Ishikawa (cell line): ENCODE measurements around the gene DEAF1.

ENCODE experiments used
- CEBPB ChIP-seq: IDR thresholded peaks from 2 replicates; pipeline ENCODE4 v1.6.1; 2012
- CREB1 ChIP-seq: IDR thresholded peaks from 2 replicates; pipeline ENCODE4 v1.6.1; 2012; ENCODE audit warnings: low read depth
- EGR1 ChIP-seq: IDR thresholded peaks from 2 replicates; pipeline ENCODE4 v1.6.1; 2012
- EP300 ChIP-seq: IDR thresholded peaks from 2 replicates; pipeline ENCODE4 v1.6.1; 2012; ENCODE audit warnings: borderline replicate concordance
- MAX ChIP-seq: IDR thresholded peaks from 2 replicates; pipeline ENCODE4 v1.6.1; 2012
- NFIC ChIP-seq: IDR thresholded peaks from 2 replicates; pipeline ENCODE4 v1.6.1; 2012
- RAD21 ChIP-seq: IDR thresholded peaks from 2 replicates; pipeline ENCODE4 v1.6.1; 2012; ENCODE audit warnings: low read depth
- REST ChIP-seq: IDR thresholded peaks from 2 replicates; pipeline ENCODE4 v1.6.1; 2012; ENCODE audit warnings: low read depth, mild to moderate bottlenecking
- TAF1 ChIP-seq: IDR thresholded peaks from 2 replicates; pipeline ENCODE4 v1.6.1; 2012; ENCODE audit warnings: low read depth, mild to moderate bottlenecking
- TCF12 ChIP-seq: IDR thresholded peaks from 2 replicates; pipeline ENCODE4 v1.6.1; 2012; ENCODE audit warnings: low read depth
- TEAD4 ChIP-seq: IDR thresholded peaks from 2 replicates; pipeline ENCODE4 v1.6.1; 2012
- YY1 ChIP-seq: IDR thresholded peaks from 2 replicates; pipeline ENCODE4 v1.6.1; 2012; ENCODE audit warnings: low read depth

GRCh38 chr11:596374-596773, 98.6 kb downstream of the DEAF1 start:
- TF ChIP-seq TEAD4, result no peak
- no peak for TF ChIP-seq CEBPB
- TF ChIP-seq YY1, result no peak
- TF ChIP-seq EP300, result no peak
- no peak for TF ChIP-seq CREB1
- TF ChIP-seq REST, result no peak
- TF ChIP-seq NFIC, result no peak
- no peak for TF ChIP-seq MAX
- no peak for TF ChIP-seq EGR1
- no peak for TF ChIP-seq TAF1
- no peak for TF ChIP-seq TCF12
- no peak for TF ChIP-seq RAD21
